ENCODE measurements around the gene SCD. TPM values are rescaled to one million over a fixed set of nuclear protein-coding genes. Genes with fewer than 3 reads are reported as not detected.

Gene SCD
- total and polyA plus RNA-seq, 2 of the 13 experiments (the other 11 are each of a cell fraction or from before 2014, with no cell fraction given): 492 to 512 TPM

DNA sequence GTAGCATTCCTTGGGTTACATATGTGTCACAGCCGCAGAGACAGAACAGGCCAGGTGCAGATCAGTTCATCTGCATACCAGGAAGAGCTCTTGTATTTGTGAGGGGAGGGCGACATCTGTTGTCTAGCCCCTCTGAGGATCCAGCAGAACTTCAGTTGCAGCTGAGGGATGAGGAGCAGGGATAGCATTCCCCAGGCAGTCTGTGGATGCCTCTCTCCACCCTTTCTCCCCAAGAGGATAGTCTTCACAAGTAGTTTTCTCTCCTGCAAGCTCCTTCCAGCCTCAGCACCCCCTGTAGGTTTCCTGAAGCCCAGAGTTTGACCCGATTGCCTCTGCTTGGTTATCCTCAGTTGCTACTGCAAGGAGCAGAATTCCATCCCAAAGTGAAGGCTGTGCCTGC, 2.6 kb downstream of the SCD start (continued):
- TF ChIP-seq, protein P1, sequence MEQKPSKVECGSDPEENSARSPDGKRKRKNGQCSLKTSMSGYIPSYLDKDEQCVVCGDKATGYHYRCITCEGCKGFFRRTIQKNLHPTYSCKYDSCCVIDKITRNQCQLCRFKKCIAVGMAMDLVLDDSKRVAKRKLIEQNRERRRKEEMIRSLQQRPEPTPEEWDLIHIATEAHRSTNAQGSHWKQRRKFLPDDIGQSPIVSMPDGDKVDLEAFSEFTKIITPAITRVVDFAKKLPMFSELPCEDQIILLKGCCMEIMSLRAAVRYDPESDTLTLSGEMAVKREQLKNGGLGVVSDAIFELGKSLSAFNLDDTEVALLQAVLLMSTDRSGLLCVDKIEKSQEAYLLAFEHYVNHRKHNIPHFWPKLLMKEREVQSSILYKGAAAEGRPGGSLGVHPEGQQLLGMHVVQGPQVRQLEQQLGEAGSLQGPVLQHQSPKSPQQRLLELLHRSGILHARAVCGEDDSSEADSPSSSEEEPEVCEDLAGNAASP (CRISPR knock-in tag; IDR thresholded peaks at IDR 0.05; ENCODE audit: borderline replicate concordance): no peak
- TF ChIP-seq RARG (CRISPR knock-in tag; IDR thresholded peaks at IDR 0.05; ENCODE audit: low read depth) (no peak), ZNF430 (CRISPR knock-in tag; IDR thresholded peaks at IDR 0.05) (peak; percentile 33; the same call in 1 of the 2 replicates), ZNF546 (CRISPR knock-in tag; conservative IDR thresholded peaks at IDR 0.05) (no peak), FIP1L1 (IDR thresholded peaks at IDR 0.05; ENCODE audit: borderline replicate concordance, insufficient read depth, low read depth, low read length) (no peak), ZNF232 (CRISPR knock-in tag; IDR thresholded peaks at IDR 0.05; ENCODE audit: borderline replicate concordance) (0 out of 2 replicates have a peak, but pooled peaks have one; percentile 19), ERF (CRISPR knock-in tag; IDR thresholded peaks at IDR 0.05) (no peak), HOXD1 (CRISPR knock-in tag; IDR thresholded peaks at IDR 0.05) (no peak), SSRP1 (CRISPR knock-in tag; IDR thresholded peaks at IDR 0.05) (no peak), ZNF224 (CRISPR knock-in tag; IDR thresholded peaks at IDR 0.05) (no peak), DR1 (CRISPR knock-in tag; IDR thresholded peaks at IDR 0.05) (no peak), GABPA (IDR thresholded peaks at IDR 0.05; ENCODE audit: low read depth, low read length) (no peak), GABPA (CRISPR knock-in tag; IDR thresholded peaks at IDR 0.05; ENCODE audit: low read depth) (no peak), ZBTB20 (CRISPR knock-in tag; IDR thresholded peaks at IDR 0.05; ENCODE audit: borderline replicate concordance, low read depth) (no peak), ZNF282 (IDR thresholded peaks at IDR 0.05; ENCODE audit: partially characterized antibody) (no peak), SALL2 (CRISPR knock-in tag; IDR thresholded peaks at IDR 0.05) (no peak)
- TF ChIP-seq, protein P2, sequence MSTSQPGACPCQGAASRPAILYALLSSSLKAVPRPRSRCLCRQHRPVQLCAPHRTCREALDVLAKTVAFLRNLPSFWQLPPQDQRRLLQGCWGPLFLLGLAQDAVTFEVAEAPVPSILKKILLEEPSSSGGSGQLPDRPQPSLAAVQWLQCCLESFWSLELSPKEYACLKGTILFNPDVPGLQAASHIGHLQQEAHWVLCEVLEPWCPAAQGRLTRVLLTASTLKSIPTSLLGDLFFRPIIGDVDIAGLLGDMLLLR (CRISPR knock-in tag; IDR thresholded peaks at IDR 0.05): no peak
- TF ChIP-seq, protein P3, sequence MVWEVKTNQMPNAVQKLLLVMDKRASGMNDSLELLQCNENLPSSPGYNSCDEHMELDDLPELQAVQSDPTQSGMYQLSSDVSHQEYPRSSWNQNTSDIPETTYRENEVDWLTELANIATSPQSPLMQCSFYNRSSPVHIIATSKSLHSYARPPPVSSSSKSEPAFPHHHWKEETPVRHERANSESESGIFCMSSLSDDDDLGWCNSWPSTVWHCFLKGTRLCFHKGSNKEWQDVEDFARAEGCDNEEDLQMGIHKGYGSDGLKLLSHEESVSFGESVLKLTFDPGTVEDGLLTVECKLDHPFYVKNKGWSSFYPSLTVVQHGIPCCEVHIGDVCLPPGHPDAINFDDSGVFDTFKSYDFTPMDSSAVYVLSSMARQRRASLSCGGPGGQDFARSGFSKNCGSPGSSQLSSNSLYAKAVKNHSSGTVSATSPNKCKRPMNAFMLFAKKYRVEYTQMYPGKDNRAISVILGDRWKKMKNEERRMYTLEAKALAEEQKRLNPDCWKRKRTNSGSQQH (CRISPR knock-in tag; IDR thresholded peaks at IDR 0.05; ENCODE audit: low read depth): no peak
- TF ChIP-seq, protein P4, sequence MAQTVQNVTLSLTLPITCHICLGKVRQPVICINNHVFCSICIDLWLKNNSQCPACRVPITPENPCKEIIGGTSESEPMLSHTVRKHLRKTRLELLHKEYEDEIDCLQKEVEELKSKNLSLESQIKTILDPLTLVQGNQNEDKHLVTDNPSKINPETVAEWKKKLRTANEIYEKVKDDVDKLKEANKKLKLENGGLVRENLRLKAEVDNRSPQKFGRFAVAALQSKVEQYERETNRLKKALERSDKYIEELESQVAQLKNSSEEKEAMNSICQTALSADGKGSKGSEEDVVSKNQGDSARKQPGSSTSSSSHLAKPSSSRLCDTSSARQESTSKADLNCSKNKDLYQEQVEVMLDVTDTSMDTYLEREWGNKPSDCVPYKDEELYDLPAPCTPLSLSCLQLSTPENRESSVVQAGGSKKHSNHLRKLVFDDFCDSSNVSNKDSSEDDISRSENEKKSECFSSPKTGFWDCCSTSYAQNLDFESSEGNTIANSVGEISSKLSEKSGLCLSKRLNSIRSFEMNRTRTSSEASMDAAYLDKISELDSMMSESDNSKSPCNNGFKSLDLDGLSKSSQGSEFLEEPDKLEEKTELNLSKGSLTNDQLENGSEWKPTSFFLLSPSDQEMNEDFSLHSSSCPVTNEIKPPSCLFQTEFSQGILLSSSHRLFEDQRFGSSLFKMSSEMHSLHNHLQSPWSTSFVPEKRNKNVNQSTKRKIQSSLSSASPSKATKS (CRISPR knock-in tag; IDR thresholded peaks at IDR 0.05): no peak
- TF ChIP-seq, protein P5, sequence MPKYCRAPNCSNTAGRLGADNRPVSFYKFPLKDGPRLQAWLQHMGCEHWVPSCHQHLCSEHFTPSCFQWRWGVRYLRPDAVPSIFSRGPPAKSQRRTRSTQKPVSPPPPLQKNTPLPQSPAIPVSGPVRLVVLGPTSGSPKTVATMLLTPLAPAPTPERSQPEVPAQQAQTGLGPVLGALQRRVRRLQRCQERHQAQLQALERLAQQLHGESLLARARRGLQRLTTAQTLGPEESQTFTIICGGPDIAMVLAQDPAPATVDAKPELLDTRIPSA (CRISPR knock-in tag; IDR thresholded peaks at IDR 0.05; ENCODE audit: borderline replicate concordance): no peak
- TF ChIP-seq, protein P6, sequence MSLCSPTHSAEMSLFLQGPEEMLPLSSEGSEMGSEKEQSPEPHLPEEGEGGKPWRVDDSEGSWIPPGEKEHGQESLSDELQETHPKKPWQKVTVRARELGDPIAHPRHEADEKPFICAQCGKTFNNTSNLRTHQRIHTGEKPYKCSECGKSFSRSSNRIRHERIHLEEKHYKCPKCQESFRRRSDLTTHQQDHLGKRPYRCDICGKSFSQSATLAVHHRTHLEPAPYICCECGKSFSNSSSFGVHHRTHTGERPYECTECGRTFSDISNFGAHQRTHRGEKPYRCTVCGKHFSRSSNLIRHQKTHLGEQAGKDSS (CRISPR knock-in tag; IDR thresholded peaks at IDR 0.05; ENCODE audit: borderline replicate concordance, low read depth): no peak
- TF ChIP-seq, protein P7, sequence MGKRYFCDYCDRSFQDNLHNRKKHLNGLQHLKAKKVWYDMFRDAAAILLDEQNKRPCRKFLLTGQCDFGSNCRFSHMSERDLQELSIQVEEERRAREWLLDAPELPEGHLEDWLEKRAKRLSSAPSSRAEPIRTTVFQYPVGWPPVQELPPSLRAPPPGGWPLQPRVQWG (CRISPR knock-in tag; IDR thresholded peaks at IDR 0.05; ENCODE audit: borderline replicate concordance, low read depth): no peak
- TF ChIP-seq, protein P8, sequence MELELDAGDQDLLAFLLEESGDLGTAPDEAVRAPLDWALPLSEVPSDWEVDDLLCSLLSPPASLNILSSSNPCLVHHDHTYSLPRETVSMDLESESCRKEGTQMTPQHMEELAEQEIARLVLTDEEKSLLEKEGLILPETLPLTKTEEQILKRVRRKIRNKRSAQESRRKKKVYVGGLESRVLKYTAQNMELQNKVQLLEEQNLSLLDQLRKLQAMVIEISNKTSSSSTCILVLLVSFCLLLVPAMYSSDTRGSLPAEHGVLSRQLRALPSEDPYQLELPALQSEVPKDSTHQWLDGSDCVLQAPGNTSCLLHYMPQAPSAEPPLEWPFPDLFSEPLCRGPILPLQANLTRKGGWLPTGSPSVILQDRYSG (CRISPR knock-in tag; IDR thresholded peaks at IDR 0.05): no peak
